Hindlimb muscle (tissue), 1 donor: ENCODE results near the gene MORN3. TPM values are rescaled to one million over a fixed set of nuclear protein-coding genes. Genes with fewer than 3 reads are reported as not detected.

Experiments
- DNase-seq: peaks from one replicate; pipeline ENCODE4 v3.0.0-alpha.2; 2013
- polyA plus RNA-seq: library from polyadenylated mRNA; unstranded; fragments of 120-200 nt; gene quantifications from one replicate; pipeline ENCODE4 v1.2.1, GENCODE V29; 2013; ENCODE audit not compliant: insufficient read length

MORN3 gene
- polyA plus RNA-seq, 1 donor = 0.54 TPM

DNA sequence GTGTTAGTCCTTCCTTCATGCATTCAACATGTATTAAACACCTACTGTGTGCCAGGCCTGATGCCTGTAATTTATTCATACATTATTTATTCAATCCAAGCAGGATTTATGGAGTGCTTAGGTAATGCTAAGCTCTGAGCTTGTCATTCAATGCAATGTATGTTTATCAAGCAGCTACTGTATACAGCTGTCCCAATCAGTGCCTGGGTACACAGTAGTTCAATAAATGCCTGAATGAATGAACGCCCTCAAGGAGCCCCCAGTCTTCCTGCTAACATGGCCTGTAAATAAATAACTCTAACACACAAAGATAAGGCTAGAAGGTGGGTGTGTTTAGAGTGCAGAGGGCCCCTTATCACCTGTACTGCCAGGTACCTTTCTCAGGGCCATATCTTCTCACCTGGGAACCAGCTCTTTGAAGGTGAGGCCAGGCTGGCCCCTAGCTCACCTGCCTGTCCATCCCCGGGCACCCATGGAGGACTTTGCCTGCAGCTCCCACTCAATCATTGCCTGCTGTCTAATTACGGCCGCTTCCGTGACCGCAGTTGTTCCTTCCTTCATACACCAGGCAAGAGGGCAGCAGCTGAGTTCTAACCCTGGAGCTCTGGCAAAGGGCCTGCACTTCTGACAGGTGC lies 68.6 kb downstream of the MORN3 start:
- no peak for DNase-seq

Other genes starting within 250 kb of the MORN3 start
- 23.1 TPM for gene KDM2B, start 88.6 kb downstream of the MORN3 start, polyA plus RNA-seq
- gene ORAI1, start 43.1 kb downstream of the MORN3 start, polyA plus RNA-seq = 44.8 TPM
- 30.4 TPM for gene TMEM120B, start 43.1 kb upstream of the MORN3 start, polyA plus RNA-seq
- 3.7 TPM for gene RHOF, start 124.0 kb upstream of the MORN3 start, polyA plus RNA-seq
- gene SETD1B, start 134.4 kb upstream of the MORN3 start, polyA plus RNA-seq = 12.3 TPM
- not detected for gene HPD, start 189.2 kb upstream of the MORN3 start, polyA plus RNA-seq
- 44.4 TPM for gene PSMD9, start 219.1 kb upstream of the MORN3 start, polyA plus RNA-seq
- 1.3 TPM for gene CFAP251, start 248.9 kb upstream of the MORN3 start, polyA plus RNA-seq